NAMALWA (cell line): ENCODE measurements around the gene INPPL1.
A peak's percentile ranks its signal among the peaks of the same experiment; 100 is the strongest.

Experiments used
- DNase-seq: peaks from one replicate; pipeline ENCODE4 v3.0.0-alpha.2; 2015; ENCODE audit warnings: low spot score

INPPL1 gene

GRCh38 chr11:72218251-72218745, 6.3 kb upstream of the INPPL1 start:
- DNase-seq: no peak

- no peak for DNase-seq
Observed at GRCh38 chr11:72220696-72221363, 3.7 kb upstream of the INPPL1 start.

GRCh38 chr11:72221386-72222075, 3.0 kb upstream of the INPPL1 start:
- DNase-seq: peak; percentile 55

GRCh38 chr11:72222106-72222891, 2.3 kb upstream of the INPPL1 start:
- no peak for DNase-seq

- peak; percentile 96 for DNase-seq
Observed at GRCh38 chr11:72222907-72223614, 1.5 kb upstream of the INPPL1 start.

GRCh38 chr11:72223615-72224563, 678 bp upstream of the INPPL1 start:
- peak; percentile 63 for DNase-seq

- peak; percentile 47 for DNase-seq
Observed at GRCh38 chr11:72225411-72225951, 914 bp downstream of the INPPL1 start.

GRCh38 chr11:72226701-72227100, 2.1 kb downstream of the INPPL1 start:
- no peak for DNase-seq

- no peak for DNase-seq
Observed at GRCh38 chr11:72227316-72228228, 3.0 kb downstream of the INPPL1 start.

- DNase-seq: no peak
Observed at GRCh38 chr11:72228229-72228843, 3.8 kb downstream of the INPPL1 start.

- DNase-seq: no peak
Observed at GRCh38 chr11:72228844-72229231, 4.3 kb downstream of the INPPL1 start.

GRCh38 chr11:72229336-72229924, 4.9 kb downstream of the INPPL1 start:
- DNase-seq: no peak

GRCh38 chr11:72229925-72230763, 5.6 kb downstream of the INPPL1 start:
- DNase-seq: no peak

- no peak for DNase-seq
Observed at GRCh38 chr11:72230764-72231365, 6.3 kb downstream of the INPPL1 start.

GRCh38 chr11:72231396-72232259, 7.1 kb downstream of the INPPL1 start:
- DNase-seq: no peak

GRCh38 chr11:72232260-72233055, 7.9 kb downstream of the INPPL1 start:
- no peak for DNase-seq
